AG09309 (cell line): ENCODE results near the gene AGAP1.

Experiments used
- DNase-seq: peaks from one replicate; pipeline ENCODE4 v3.0.0-alpha.2; 2010; ENCODE audit warnings: low read depth
- H3K4me3 ChIP-seq: 2 replicates; pipeline ENCODE4 v1.5.1; 2011; ENCODE audit warnings: mild to moderate bottlenecking, low read depth, low read length, moderate library complexity; ENCODE audit not compliant: control insufficient read depth
- CTCF ChIP-seq: IDR thresholded peaks from 2 replicates; pipeline ENCODE4 v1.5.1; 2011; ENCODE audit warnings: mild to moderate bottlenecking, low read depth, low read length, inconsistent platforms; ENCODE audit not compliant: insufficient read depth, control insufficient read depth; ENCODE audit errors: missing control alignments

Gene AGAP1

GRCh38 chr2:235558572-235558971 is 64.7 kb downstream of the AGAP1 start:
- no peak for DNase-seq
- no peak overlapping the region for H3K4me3 ChIP-seq
- no peak for TF ChIP-seq CTCF

- no peak for TF ChIP-seq CTCF
- no peak overlapping the region for H3K4me3 ChIP-seq
- DNase-seq = no peak
These were observed 66.5 kb downstream of the AGAP1 start for GRCh38 chr2:235560345-235560744.

GRCh38 chr2:235561450-235561849 is 67.6 kb downstream of the AGAP1 start:
- DNase-seq = no peak
- TF ChIP-seq CTCF = no peak

GRCh38 chr2:235562065-235562747 is 68.4 kb downstream of the AGAP1 start:
- DNase-seq = no peak
- TF ChIP-seq CTCF = no peak
- no peak overlapping the region for H3K4me3 ChIP-seq

More at GRCh38 chr2:235561450-235561849, 67.6 kb downstream of the AGAP1 start:
- H3K4me3 ChIP-seq = no peak overlapping the region

GRCh38 chr2:235563056-235563910 is 69.4 kb downstream of the AGAP1 start:
- H3K4me3 ChIP-seq = no peak overlapping the region
- no peak for DNase-seq
- no peak for TF ChIP-seq CTCF

GRCh38 chr2:235564066-235564465 is 70.2 kb downstream of the AGAP1 start:
- DNase-seq = no peak
- no peak for TF ChIP-seq CTCF
- no peak overlapping the region for H3K4me3 ChIP-seq
